Upper lobe of left lung (tissue), 4 donors: ENCODE results near the gene TBL1XR1.

Experiments
- POLR2A ChIP-seq, 4 donors: fragments of 450-650 bp; IDR thresholded peaks; one replicate each; pipeline ENCODE4 v1.5.1; 2016 to 2017; ENCODE audit warnings: antibody characterized with exemption in 4 of 4, mild to moderate bottlenecking in 2 of 4
- POLR2AphosphoS5 ChIP-seq, 2 donors: sonication (generic); formaldehyde crosslinking; IDR thresholded peaks; one replicate each; pipeline ENCODE4 v1.5.1; 2017; ENCODE audit warnings: antibody characterized with exemption in 2 of 2

DNA sequence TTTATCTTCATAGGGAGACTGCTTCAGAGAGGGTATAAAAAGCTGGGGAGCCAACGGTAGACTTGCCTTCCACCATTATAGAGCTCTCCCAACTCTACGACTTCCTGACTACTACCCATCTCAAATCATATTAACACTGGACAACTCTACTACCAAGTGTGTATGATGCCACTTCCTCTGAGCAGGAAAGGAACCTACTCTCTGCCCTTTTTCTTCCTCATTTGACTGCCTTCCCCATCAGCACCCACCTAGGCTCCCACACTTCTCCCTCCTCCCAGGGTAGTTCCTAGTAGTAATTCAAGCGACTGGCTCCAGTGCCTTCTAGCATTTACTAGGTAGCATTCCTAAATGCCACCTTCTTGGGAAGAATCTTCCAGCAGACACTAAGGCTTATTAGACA, 24.5 kb upstream of the TBL1XR1 start:
- TF ChIP-seq POLR2AphosphoS5 (IDR thresholded peaks at IDR 0.05) (no peak), POLR2A (IDR thresholded peaks at IDR 0.05) (no peak)
